Lung (tissue), 12 donors: ENCODE data around the gene RPRD1B. TPM values are rescaled to one million over a fixed set of nuclear protein-coding genes. Genes with fewer than 3 reads are reported as not detected.
A peak's percentile ranks its signal among the peaks of the same experiment; 100 is the strongest.

ENCODE experiments used
- ATAC-seq: fragments of 200-7000 bp; cut with Tn5 transposase; one replicate; pipeline ENCODE4 v1.9.1; 2020; ENCODE audit warnings: moderate number of reproducible peaks; ENCODE audit not compliant: insufficient read depth, low FRiP score
- DNase-seq, 3 donors: peaks; one replicate each; pipeline ENCODE4 v3.0.0-alpha.2; 2013 to 2017
- H3K27ac ChIP-seq, 2 donors: one replicate each; pipeline ENCODE4 v1.5.1; 2013; ENCODE audit warnings: mild to moderate bottlenecking in 2 of 2, moderate library complexity in 2 of 2, control low read depth in 1 of 2, inconsistent platforms in 1 of 2, low read depth in 1 of 2, low read length in 1 of 2
- H3K27me3 ChIP-seq, 3 donors: one replicate each; pipeline ENCODE4 v1.5.1; 2013; ENCODE audit warnings: low read length in 2 of 3; ENCODE audit not compliant: control insufficient read depth in 3 of 3, insufficient read depth in 3 of 3
- H3K36me3 ChIP-seq, 4 donors: one replicate each; pipeline ENCODE4 v1.5.1; 2013; ENCODE audit warnings: low read length in 4 of 4, mild to moderate bottlenecking in 1 of 4, moderate library complexity in 1 of 4; ENCODE audit not compliant: control insufficient read depth in 4 of 4, insufficient read depth in 4 of 4
- H3K4me1 ChIP-seq, 5 donors: one replicate each; pipeline ENCODE4 v1.5.1; 2013; ENCODE audit warnings: low read length in 5 of 5, mild to moderate bottlenecking in 2 of 5, moderate library complexity in 1 of 5; ENCODE audit not compliant: control insufficient read depth in 5 of 5, insufficient read depth in 5 of 5
- H3K4me3 ChIP-seq: one replicate; pipeline ENCODE4 v1.5.1; 2013; ENCODE audit warnings: mild to moderate bottlenecking, control low read depth, moderate library complexity
- H3K9ac ChIP-seq, 2 donors: one replicate each; pipeline ENCODE4 v1.5.1; 2013; ENCODE audit warnings: low read length in 2 of 2, control low read depth in 1 of 2; ENCODE audit not compliant: insufficient read depth in 1 of 2
- H3K9me3 ChIP-seq, 4 donors: one replicate each; pipeline ENCODE4 v1.5.1; 2013; ENCODE audit warnings: low read length in 3 of 4, mild to moderate bottlenecking in 1 of 4, moderate library complexity in 1 of 4; ENCODE audit not compliant: control insufficient read depth in 4 of 4, insufficient read depth in 3 of 4
- CTCF ChIP-seq: IDR thresholded peaks from 2 replicates; pipeline ENCODE4 v1.5.1; 2012; ENCODE audit warnings: mild to moderate bottlenecking; ENCODE audit errors: control extremely low read depth, extremely low read depth
- WGBS, 2 donors: extraction: QIAGEN DNeasy Blood & Tissue Kit; methylation state at CpG; one replicate each; pipeline ENCODE4 v1.1.7; 2013; 5-methylcytosine and 5-hydroxymethylcytosine counted together
- polyA plus RNA-seq, 2 donors: library from polyadenylated mRNA; stranded (reverse); fragments of 200-250 nt; gene quantifications; one replicate each; pipeline ENCODE4 v1.2.1, GENCODE V29; 2013
- total RNA-seq, 2 donors: library from RNA; depleted of rRNA in 1 of 2; stranded (reverse); fragments of >200 nt in 1 of 2; gene quantifications; one replicate each; pipeline ENCODE4 v1.2.1, GENCODE V29; 2014 to 2021
- donor health status: control.
- donor health status: control.
- donor health status: Bipolar disorder and iron deficiency.
- donor health status: healthy.
- donor health status: DM: yes; HTN: yes; CAD: no.

The RPRD1B gene
- total and polyA plus RNA-seq, 4 donors, result 6.8 to 58.6 (median 26.6) TPM

- H3K27ac ChIP-seq, result peak overlapping the region; percentile 58 to 89
- peaks cover 7 to 21% (median 12%) of the 10 kb centered on the region in 4 donors for H3K36me3 ChIP-seq
- H3K4me1 ChIP-seq, result peaks cover 16 to 66% (median 56%) of the 10 kb centered on the region in 5 donors
- H3K27me3 ChIP-seq, result no peaks in the 10 kb centered on the region
- DNase-seq (peak in 1 of 3 donors; percentile 73), ATAC-seq (no peak)
- no peak overlapping the region for H3K9ac ChIP-seq
- H3K9me3 ChIP-seq, result no peaks in the 10 kb centered on the region
- WGBS, 2 donors, result 65 to 77% methylated on average over 4 of the region's 4 CpGs
- no peak for TF ChIP-seq CTCF
- no peak overlapping the region for H3K4me3 ChIP-seq
These were observed 42.2 kb upstream of the RPRD1B start for GRCh38 chr20:37991157-37991866.

GRCh38 chr20:37991908-37992307, 41.6 kb upstream of the RPRD1B start:
- no peak overlapping the region for H3K9ac ChIP-seq
- WGBS, 2 donors, result 94 to 95% methylated on average over 4 of the region's 4 CpGs
- TF ChIP-seq CTCF, result no peak
- H3K4me1 ChIP-seq, result peaks cover 16 to 60% (median 50%) of the 10 kb centered on the region in 5 donors
- no peaks in the 10 kb centered on the region for H3K9me3 ChIP-seq
- H3K27ac ChIP-seq, result peak overlapping the region in 1 of 2 donors; percentile 89
- no peak for ATAC-seq
- no peaks in the 10 kb centered on the region for H3K27me3 ChIP-seq
- no peak for DNase-seq
- peaks cover 7 to 24% (median 17%) of the 10 kb centered on the region in 4 donors for H3K36me3 ChIP-seq
- no peak overlapping the region for H3K4me3 ChIP-seq

GRCh38 chr20:37992802-37993409, 40.6 kb upstream of the RPRD1B start:
- Histone ChIP-seq H3K27ac (peak overlapping the region in 1 of 2 donors; percentile 89), H3K36me3 (peaks cover 14 to 26% (median 19%) of the 10 kb centered on the region in 4 donors), H3K4me1 (peaks cover 13 to 50% (median 40%) of the 10 kb centered on the region in 5 donors), H3K9ac (no peak overlapping the region), H3K27me3 (no peaks in the 10 kb centered on the region), H3K4me3 (no peak overlapping the region), H3K9me3 (no peaks in the 10 kb centered on the region)
- 67 to 73% methylated on average over 5 of the region's 5 CpGs for WGBS, 2 donors
- peak; percentile 42 for ATAC-seq
- peak in 2 of 3 donors; percentile 45 to 55 for DNase-seq
- peak; percentile 11 for TF ChIP-seq CTCF
